Measurements from ENCODE around the gene CCL15.
"Not testable (repeated sequence)": the region's sequence is repeated elsewhere in the genome, so short reads cannot be mapped to it uniquely, and the experiment has no call there.

DNA sequence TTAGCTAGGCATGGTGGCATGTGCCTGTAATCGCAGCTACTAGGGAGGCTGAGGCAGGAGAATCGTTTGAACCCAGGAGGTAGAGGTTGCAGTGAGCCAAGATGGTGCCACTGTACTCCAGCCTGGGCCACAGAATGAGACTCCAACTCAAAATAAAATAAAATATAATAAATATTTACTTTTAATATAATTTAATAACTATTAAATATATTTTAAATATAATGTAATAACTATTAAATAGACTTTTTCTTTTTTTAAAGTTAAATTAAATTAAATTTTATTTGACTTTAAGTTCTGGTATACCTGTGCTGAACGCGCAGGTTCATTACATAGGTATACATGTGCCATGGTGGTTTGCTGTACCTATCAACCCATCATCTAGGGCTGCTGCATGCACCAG is 14.5 kb upstream of the CCL15 start:
- not testable (repeated sequence) for TF ChIP-seq EZH2 (IDR thresholded peaks at IDR 0.05); POLR2AphosphoS5 (IDR thresholded peaks at IDR 0.05; ENCODE audit: borderline replicate concordance, low read depth, low read length)
